H1 (cell line): ENCODE data around the gene MYO18A. TPM values are rescaled to one million over a fixed set of nuclear protein-coding genes. Genes with fewer than 3 reads are reported as not detected.

ENCODE experiments used
- CTCF ChIA-PET: fragments of 300-600 bp; sonication (Branson Sonifier 250); formaldehyde crosslinking; loops from one replicate; lab custom pipeline; 2021; ENCODE audit not compliant: partially characterized antibody; lab: Charles Lee
- POLR2A ChIA-PET: fragments of 300-600 bp; sonication (Branson Sonifier 250); formaldehyde crosslinking; loops from one replicate; lab custom pipeline; 2021; ENCODE audit warnings: inconsistent platforms; ENCODE audit not compliant: partially characterized antibody; lab: Charles Lee
- DNase-seq, 2 experiments: peaks; one replicate each; pipeline versions ENCODE4 v3.0.0 to v3.0.0-alpha.2; 2010 to 2022; ENCODE audit warnings: low spot score in 2 of 2, low read depth in 1 of 2, mixed read lengths in 1 of 2
- FAIRE-seq: peaks from 2 replicates; lab custom pipeline; 2011; peaks lifted over from hg19 to GRCh38; lab: Jason Lieb, UNC
- H2AFZ ChIP-seq: 2 replicates; pipeline ENCODE4 v1.8.1; 2012; ENCODE audit warnings: low read length, inconsistent platforms
- H2AK5ac ChIP-seq: 2 replicates; pipeline ENCODE4 v1.6.1; 2013; ENCODE audit warnings: low read depth, low read length
- H2BK120ac ChIP-seq: replicated peaks from 2 replicates; pipeline ENCODE3; 2013; ENCODE audit warnings: low read depth, low read length, inconsistent platforms
- H2BK12ac ChIP-seq: 2 replicates; pipeline ENCODE4 v1.6.1; 2013; ENCODE audit warnings: low read depth, low read length
- H2BK15ac ChIP-seq: 2 replicates; pipeline ENCODE4 v1.6.1; 2013; ENCODE audit warnings: low read length
- H2BK20ac ChIP-seq: 2 replicates; pipeline ENCODE4 v1.6.1; 2013; ENCODE audit warnings: low read length
- H2BK5ac ChIP-seq: 2 replicates; pipeline ENCODE4 v1.6.1; 2013; ENCODE audit warnings: low read depth, low read length
- H3K14ac ChIP-seq: 2 replicates; pipeline ENCODE4 v1.6.1; 2013; ENCODE audit warnings: inconsistent platforms; ENCODE audit not compliant: insufficient read length
- H3K18ac ChIP-seq: 2 replicates; pipeline ENCODE4 v1.6.1; 2013; ENCODE audit warnings: low read length; ENCODE audit errors: extremely low read depth
- H3K23ac ChIP-seq: 2 replicates; pipeline ENCODE4 v1.6.1; 2013; ENCODE audit warnings: inconsistent platforms; ENCODE audit not compliant: insufficient read length
- H3K23me2 ChIP-seq: 2 replicates; pipeline ENCODE4 v1.6.1; 2013; ENCODE audit warnings: low read depth, low read length
- H3K27ac ChIP-seq: 2 replicates; pipeline ENCODE4 v1.6.1; 2011; ENCODE audit warnings: low read depth, low read length, inconsistent platforms
- H3K27me3 ChIP-seq, 4 experiments: replicated peaks in 1 of 4; 1 replicate in 1 of 4; 2 replicates in 3 of 4; pipeline versions ENCODE4 v1.6.1 to v1.8.1; 2011 to 2013; ENCODE audit warnings: low read length in 3 of 4, mild to moderate bottlenecking in 3 of 4, inconsistent platforms in 2 of 4, mixed read lengths in 2 of 4, moderate library complexity in 1 of 4; ENCODE audit not compliant: control insufficient read depth in 3 of 4, insufficient read depth in 3 of 4; ENCODE audit errors: extremely low read depth in 1 of 4
- H3K36me3 ChIP-seq, 4 experiments: 2 replicates each; pipeline versions ENCODE4 v1.6.1 to v1.8.1; 2011 to 2013; ENCODE audit warnings: mild to moderate bottlenecking in 4 of 4, low read length in 3 of 4, moderate library complexity in 2 of 4, control low read depth in 1 of 4, inconsistent platforms in 1 of 4; ENCODE audit not compliant: insufficient read depth in 4 of 4, control insufficient read depth in 2 of 4
- H3K4ac ChIP-seq: replicated peaks from 2 replicates; pipeline ENCODE3; 2013; ENCODE audit warnings: low read length, low read depth, mixed read lengths, inconsistent platforms; ENCODE audit not compliant: insufficient read length
- H3K4me1 ChIP-seq, 4 experiments: replicated peaks in 1 of 4; 1 replicate in 1 of 4; 2 replicates in 3 of 4; pipeline versions ENCODE4 v1.6.1 to v1.8.1; 2011 to 2013; ENCODE audit warnings: low read length in 3 of 4, inconsistent platforms in 2 of 4, mixed read lengths in 1 of 4; ENCODE audit not compliant: insufficient read depth in 4 of 4, control insufficient read depth in 3 of 4
- H3K4me2 ChIP-seq, 2 experiments: 2 replicates each; pipeline versions ENCODE4 v1.6.1 to v1.8.1; 2011 to 2013; ENCODE audit warnings: low read depth in 2 of 2, low read length in 2 of 2, control low read depth in 1 of 2, inconsistent platforms in 1 of 2, mild to moderate bottlenecking in 1 of 2; ENCODE audit not compliant: insufficient read depth in 1 of 2
- H3K4me3 ChIP-seq, 4 experiments: fragments of 200-600, 300-600 bp in 1 of 4; sonication (generic), shearing (Covaris generic), sonication (Bioruptor Twin) in 1 of 4; 2 replicates each; pipeline versions ENCODE4 v1.5.1 to v1.8.1; 2011 to 2016; ENCODE audit warnings: low read length in 4 of 4, low read depth in 3 of 4, control low read depth in 2 of 4, inconsistent platforms in 2 of 4, mild to moderate bottlenecking in 2 of 4, mixed read lengths in 1 of 4, moderate library complexity in 1 of 4; ENCODE audit not compliant: insufficient read depth in 2 of 4; ENCODE audit errors: extremely low read depth in 1 of 4
- H3K56ac ChIP-seq: replicated peaks from 2 replicates; pipeline ENCODE3; 2013; ENCODE audit warnings: low read depth, mild to moderate bottlenecking, mixed read lengths, low read length, inconsistent platforms; ENCODE audit not compliant: insufficient read length
- H3K79me1 ChIP-seq: 2 replicates; pipeline ENCODE4 v1.6.1; 2013; ENCODE audit warnings: low read depth, low read length, control low read depth
- H3K79me2 ChIP-seq, 2 experiments: 2 replicates each; pipeline versions ENCODE4 v1.6.1 to v1.8.1; 2012 to 2013; ENCODE audit warnings: low read length in 2 of 2, mild to moderate bottlenecking in 2 of 2, inconsistent platforms in 1 of 2; ENCODE audit not compliant: insufficient read depth in 2 of 2, control insufficient read depth in 1 of 2
- H3K9ac ChIP-seq, 4 experiments: replicated peaks in 1 of 4; 1 replicate in 1 of 4; 2 replicates in 3 of 4; pipeline versions ENCODE4 v1.6.1 to v1.8.1; 2011 to 2013; ENCODE audit warnings: low read depth in 3 of 4, low read length in 3 of 4, control low read depth in 2 of 4, mild to moderate bottlenecking in 2 of 4, moderate library complexity in 2 of 4, inconsistent platforms in 1 of 4; ENCODE audit errors: extremely low read depth in 1 of 4
- H3K9me3 ChIP-seq, 2 experiments: 2 replicates each; pipeline versions ENCODE4 v1.6.1 to v1.8.1; 2012 to 2013; ENCODE audit warnings: mild to moderate bottlenecking in 2 of 2, moderate library complexity in 2 of 2, control low read depth in 1 of 2, inconsistent platforms in 1 of 2, low read depth in 1 of 2, low read length in 1 of 2, mixed read lengths in 1 of 2; ENCODE audit not compliant: insufficient read depth in 2 of 2
- H4K20me1 ChIP-seq, 2 experiments: replicated peaks in 1 of 2; 2 replicates each; pipeline versions ENCODE3 to v1.8.1; 2011 to 2013; ENCODE audit warnings: inconsistent platforms in 2 of 2, low read length in 2 of 2, mild to moderate bottlenecking in 1 of 2; ENCODE audit not compliant: insufficient read depth in 2 of 2, control insufficient read depth in 1 of 2
- H4K5ac ChIP-seq: 2 replicates; pipeline ENCODE4 v1.6.1; 2013; ENCODE audit warnings: low read length, low read depth, mixed read lengths, inconsistent platforms; ENCODE audit not compliant: insufficient read length
- H4K8ac ChIP-seq: 2 replicates; pipeline ENCODE4 v1.8.0; 2013; ENCODE audit warnings: mild to moderate bottlenecking, moderate library complexity, low read length, inconsistent platforms; ENCODE audit not compliant: insufficient read depth; ENCODE audit errors: extremely low read depth
- H4K91ac ChIP-seq: replicated peaks from 2 replicates; pipeline ENCODE3; 2013; ENCODE audit warnings: low read length, mixed read lengths, inconsistent platforms; ENCODE audit not compliant: insufficient read length
- ASH2L ChIP-seq: fragments of 200-600, 300-600 bp; sonication (generic); IDR thresholded peaks from one replicate; pipeline ENCODE4 v1.7.1; 2017; ENCODE audit warnings: low read length
- ATF2 ChIP-seq: IDR thresholded peaks from 2 replicates; pipeline ENCODE4 v1.6.1; 2012; ENCODE audit warnings: low read length, inconsistent platforms
- ATF3 ChIP-seq: IDR thresholded peaks from 2 replicates; pipeline ENCODE4 v1.6.1; 2011; ENCODE audit warnings: low read depth, mild to moderate bottlenecking, low read length; ENCODE audit not compliant: insufficient read depth
- JUN ChIP-seq: IDR thresholded peaks from 2 replicates; pipeline ENCODE4 v1.6.1; 2011; ENCODE audit warnings: low read depth, mild to moderate bottlenecking, improper control_type of control experiment, low read length
- POLR2AphosphoS5 ChIP-seq: IDR thresholded peaks from 2 replicates; pipeline ENCODE4 v1.6.1; 2011; ENCODE audit warnings: low read depth, low read length
- SAP30 ChIP-seq: fragments of 300-600 bp; sonication (generic); IDR thresholded peaks from 2 replicates; pipeline ENCODE4 v1.7.1; 2012; ENCODE audit warnings: low read length, moderate library complexity, mild to moderate bottlenecking, inconsistent platforms; ENCODE audit not compliant: insufficient read depth, insufficient replicate concordance
- SIRT6 ChIP-seq: IDR thresholded peaks from one replicate; pipeline ENCODE4 v1.7.1; 2012; ENCODE audit warnings: low read length, inconsistent platforms
- SP1 ChIP-seq: IDR thresholded peaks from 2 replicates; pipeline ENCODE4 v1.6.1; 2011; ENCODE audit warnings: low read depth, low read length
- SRF ChIP-seq: IDR thresholded peaks from 2 replicates; pipeline ENCODE4 v1.6.1; 2011; ENCODE audit warnings: mild to moderate bottlenecking, low read depth, low read length, moderate library complexity
- TCF12 ChIP-seq: IDR thresholded peaks from 2 replicates; pipeline ENCODE4 v1.6.1; 2011; ENCODE audit warnings: low read depth, mild to moderate bottlenecking, low read length
- ZNF274 ChIP-seq: IDR thresholded peaks from 2 replicates; pipeline ENCODE4 v1.7.0; 2012; ENCODE audit warnings: low read length, borderline replicate concordance; ENCODE audit errors: extremely low read depth
- WGBS, 2 experiments: shearing (Covaris generic) in 1 of 2; methylation state at CpG; one replicate each; pipeline versions ENCODE4 v1.1.6 to v1.1.7; 2013 to 2015; ENCODE audit warnings: low lambda C conversion rate in 2 of 2, mixed read lengths in 2 of 2, inconsistent platforms in 1 of 2, low coverage in 1 of 2, missing lambda C conversion rate in 1 of 2; ENCODE audit not compliant: insufficient replicate concordance in 2 of 2, insufficient coverage in 1 of 2, insufficient read length in 1 of 2; ENCODE audit errors: extremely low coverage in 1 of 2, missing lambda C conversion rate in 1 of 2; 5-methylcytosine and 5-hydroxymethylcytosine counted together
- polyA plus RNA-seq, 7 experiments: library from polyadenylated mRNA; depleted of rRNA in 3 of 7; stranded (reverse) in 5 of 7; unstranded in 2 of 7; fragments of >200 nt in 5 of 7; fragments of 200-250 nt in 2 of 7; gene quantifications; 1 replicate in 5 of 7; 2 replicates in 1 of 7; 4 replicates in 1 of 7; pipeline versions ENCODE4 v1.2.1 to v1.2.3, GENCODE V29; 2011 to 2013; ENCODE audit warnings: missing spikeins in 2 of 7, mixed read lengths in 2 of 7
- total RNA-seq: library from RNA; stranded (reverse); fragmentation: NEBNext Ultra II Directional; extraction: Animal tissue kit (Norgen Biotek cat#: 25700); gene quantifications from 2 replicates; pipeline ENCODE4 v1.2.1, GENCODE V29; 2021

Gene MYO18A
- total and polyA plus RNA-seq, 2 of the 8 experiments (the other 6 are each of a cell fraction or from before 2014, with no cell fraction given) = 7.6 to 43.8 TPM

GRCh38 chr17:29049541-29050145 lies 130.6 kb downstream of the MYO18A start:
- no peak overlapping the region for H3K4ac ChIP-seq
- no peak for FAIRE-seq
- H2BK12ac ChIP-seq = no peak overlapping the region
- no peak overlapping the region for H3K14ac ChIP-seq
- H3K27ac ChIP-seq = no peak overlapping the region
- no peak overlapping the region for H3K56ac ChIP-seq
- H3K9me3 ChIP-seq = no peaks in the 10 kb centered on the region
- H3K23ac ChIP-seq = no peak overlapping the region
- H3K9ac ChIP-seq = no peak overlapping the region
- H3K23me2 ChIP-seq = no peaks in the 10 kb centered on the region
- H4K5ac ChIP-seq = no peak overlapping the region
- H3K36me3 ChIP-seq = peaks cover 0 to 27% (median 2%) of the 10 kb centered on the region in 4 experiments; a peak in 5 of 8 replicates
- no peak overlapping the region for H2BK5ac ChIP-seq
- H3K4me1 ChIP-seq = peaks cover 3 to 8% (median 7%) of the 10 kb centered on the region in 4 experiments
- DNase-seq = no peak
- H2AK5ac ChIP-seq = no peak overlapping the region
- ChIA-PET CTCF (interaction anchor here (0.8 to 4.4 kb wide), 11 partner anchors 11 to 79 kb away, joined by 3 to 21 read pairs (median 6); no protein-coding TSS in a partner anchor), POLR2A (interaction anchor here (0.9 to 2.4 kb wide), 7 partner anchors 8 to 72 kb away, joined by 3 to 8 read pairs (median 3); no protein-coding TSS in a partner anchor)
- no peaks in the 10 kb centered on the region for H4K20me1 ChIP-seq
- no peak overlapping the region for H3K4me2 ChIP-seq
- no peak overlapping the region for H2BK120ac ChIP-seq
- H4K91ac ChIP-seq = no peak overlapping the region
- H2BK15ac ChIP-seq = no peak overlapping the region
- H3K27me3 ChIP-seq = no peaks in the 10 kb centered on the region
- no peaks in the 10 kb centered on the region for H3K79me2 ChIP-seq
- no peak overlapping the region for H3K4me3 ChIP-seq
- H3K18ac ChIP-seq = no peak overlapping the region
- 93% methylated on average over 11 of the region's 11 CpGs; no CpG with 5 or more reads in 1 of the 2 experiments for WGBS, 2 experiments
- no peak overlapping the region for H2AFZ ChIP-seq
- no peak overlapping the region for H2BK20ac ChIP-seq
- no peak overlapping the region for H4K8ac ChIP-seq
- H3K79me1 ChIP-seq = 0 out of 2 replicates have a peak, but pooled peaks cover 2% of the 10 kb centered on the region
- no peak for TF ChIP-seq SAP30
- no peak for TF ChIP-seq ASH2L
- no peak for TF ChIP-seq SP1
- TF ChIP-seq TCF12 = no peak
- no peak for TF ChIP-seq ATF3
- no peak for TF ChIP-seq SIRT6
- TF ChIP-seq ATF2 = no peak
- no peak for TF ChIP-seq POLR2AphosphoS5
- TF ChIP-seq SRF = no peak
- no peak for TF ChIP-seq JUN
- no peak for TF ChIP-seq ZNF274
